ENCODE measurements around the gene GPR15LG.

GRCh38 chr10:84221916-84222315 lies 48.3 kb downstream of the GPR15LG start:
- TF ChIP-seq USF1 (IDR thresholded peaks at IDR 0.05; ENCODE audit: borderline replicate concordance, extremely low read length, insufficient read depth, low read depth, low read length) (no peak), SRF (IDR thresholded peaks at IDR 0.05; ENCODE audit: low read depth in 2 of 2, low read length in 2 of 2) (no peak), ATF2 (IDR thresholded peaks at IDR 0.05; ENCODE audit: low read length) (no peak), POLR2A (IDR thresholded peaks at IDR 0.05; ENCODE audit: low read depth, low read length) (no peak), CTCF (IDR thresholded peaks at IDR 0.05 in 2 of 3, conservative IDR thresholded peaks at IDR 0.05 in 1 of 3; ENCODE audit: control insufficient read depth in 2 of 3, extremely low read depth in 1 of 3, insufficient read depth in 1 of 3, low read depth in 3 of 3, low read length in 3 of 3) (no peak), ZBTB33 (IDR thresholded peaks at IDR 0.05) (no peak), RFX5 (IDR thresholded peaks at IDR 0.05; ENCODE audit: low read depth, low read length) (no peak), YY1 (IDR thresholded peaks at IDR 0.05; ENCODE audit: low read depth, low read length) (no peak), POLR2AphosphoS5 (IDR thresholded peaks at IDR 0.05; ENCODE audit: low read length) (no peak), CUX1 (IDR thresholded peaks at IDR 0.05; ENCODE audit: insufficient replicate concordance, low read depth, low read length) (no peak), IRF3 (IDR thresholded peaks at IDR 0.05) (no peak), FOS (IDR thresholded peaks at IDR 0.05; ENCODE audit: borderline replicate concordance, extremely low read depth, insufficient read length) (no peak)

Data from GM12878 (cell line).